ENCODE measurements around the gene PHYH.

PHYH gene

DNA sequence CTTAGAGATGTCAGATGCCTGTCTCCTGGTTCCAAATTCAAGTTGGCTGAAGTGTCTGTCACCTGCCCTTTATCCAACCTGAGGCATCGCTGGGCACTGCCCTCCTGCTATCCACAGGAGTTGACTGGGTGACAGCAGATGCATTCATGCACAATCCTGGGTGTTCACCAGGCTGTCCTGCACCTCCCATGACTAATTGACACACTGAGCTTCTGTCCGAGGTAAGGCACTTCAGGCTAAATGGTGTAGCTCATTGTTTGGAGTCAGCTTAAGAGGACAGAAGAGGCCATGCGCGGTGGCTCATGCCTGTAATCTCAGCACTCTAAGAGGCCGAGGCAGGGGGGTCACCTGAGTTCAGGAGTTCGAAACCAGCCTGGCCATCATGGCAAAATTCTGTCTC is 68.1 kb downstream of the PHYH start:
- H3K18ac ChIP-seq (ENCODE audit: low read depth in 1 of 2, low read length in 2 of 2): no peak overlapping the region
- H2BK15ac ChIP-seq (ENCODE audit: low read depth, poor library complexity, severe bottlenecking): no peak overlapping the region
- no peak overlapping the region for H3K27ac ChIP-seq (ENCODE audit: low read length, poor library complexity, severe bottlenecking)
- H3K4me2 ChIP-seq (ENCODE audit: low read length, poor library complexity, severe bottlenecking): no peak overlapping the region
- no peak overlapping the region for H3K14ac ChIP-seq (ENCODE audit: low read length in 2 of 2)
- no peak overlapping the region for H2AFZ ChIP-seq (ENCODE audit: low read depth, low read length)
- H3K36me3 ChIP-seq (ENCODE audit: control insufficient read depth in 1 of 2, insufficient read depth in 2 of 2, low read depth in 1 of 2, low read length in 2 of 2): no peaks in the 10 kb centered on the region
- H2BK120ac ChIP-seq (ENCODE audit: low read depth, low read length): no peak overlapping the region
- peaks cover 2% of the 10 kb centered on the region for H3K4me1 ChIP-seq (ENCODE audit: control insufficient read depth, insufficient read depth, low read depth, low read length)
- no peak for DNase-seq
- H3K23ac ChIP-seq (ENCODE audit: low read length in 2 of 2): no peak overlapping the region
- H2AK5ac ChIP-seq (ENCODE audit: low read length, severe bottlenecking): no peak overlapping the region
- H2BK5ac ChIP-seq (ENCODE audit: low read depth, low read length, poor library complexity, severe bottlenecking): no peak overlapping the region
- no peaks in the 10 kb centered on the region for H3K79me1 ChIP-seq (replicated peaks; ENCODE audit: low read length, poor library complexity, severe bottlenecking)
- peaks cover 28 to 30% of the 10 kb centered on the region in 2 experiments for H3K27me3 ChIP-seq (ENCODE audit: control insufficient read depth in 1 of 2, insufficient read depth in 1 of 2, low read length in 2 of 2)
- no peak overlapping the region for H2BK12ac ChIP-seq (ENCODE audit: low read length in 2 of 2)
- no peaks in the 10 kb centered on the region for H3K9me3 ChIP-seq (ENCODE audit: control insufficient read depth, low read length)
- H3K4me3 ChIP-seq (ENCODE audit: insufficient read depth in 1 of 2, low read depth in 1 of 2, low read length in 2 of 2): no peak overlapping the region
- H4K8ac ChIP-seq (ENCODE audit: low read length): no peak overlapping the region
- no peak overlapping the region for H3K4ac ChIP-seq (ENCODE audit: low read depth in 1 of 2, low read length in 2 of 2)
- no peak overlapping the region for H4K91ac ChIP-seq (ENCODE audit: low read length)
- WGBS: 79% methylated on average over 5 of the region's 6 CpGs
- H3K9ac ChIP-seq (ENCODE audit: low read length): no peak overlapping the region

DNA sequence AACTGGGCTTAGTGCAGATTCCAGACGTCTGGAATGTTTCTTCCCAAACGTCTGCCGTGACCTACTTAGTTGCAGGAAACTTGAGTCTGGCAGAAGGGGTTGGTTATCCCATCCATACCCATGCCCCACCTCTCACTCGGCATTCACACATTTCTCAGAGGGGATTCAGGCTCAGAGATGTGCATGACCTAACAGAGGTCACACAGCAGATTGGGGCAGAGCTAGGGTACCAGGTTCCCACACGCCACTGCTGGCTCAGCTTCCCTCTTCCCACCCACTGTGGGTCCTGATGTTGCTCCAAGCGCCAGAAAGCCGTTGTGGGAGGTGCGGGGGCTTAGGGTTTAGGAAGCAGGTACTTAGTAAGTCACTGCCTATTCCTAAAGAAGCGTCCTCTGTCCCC is 68.7 kb downstream of the PHYH start:
- H2BK12ac ChIP-seq (ENCODE audit: low read length in 2 of 2): no peak overlapping the region
- DNase-seq: no peak
- H3K9me3 ChIP-seq (ENCODE audit: control insufficient read depth, low read length): no peaks in the 10 kb centered on the region
- no peak overlapping the region for H3K14ac ChIP-seq (ENCODE audit: low read length in 2 of 2)
- H3K36me3 ChIP-seq (ENCODE audit: control insufficient read depth in 1 of 2, insufficient read depth in 2 of 2, low read depth in 1 of 2, low read length in 2 of 2): no peaks in the 10 kb centered on the region
- no peak overlapping the region for H2AK5ac ChIP-seq (ENCODE audit: low read length, severe bottlenecking)
- H3K4ac ChIP-seq (ENCODE audit: low read depth in 1 of 2, low read length in 2 of 2): no peak overlapping the region
- H4K91ac ChIP-seq (ENCODE audit: low read length): no peak overlapping the region
- H4K8ac ChIP-seq (ENCODE audit: low read length): no peak overlapping the region
- H2BK15ac ChIP-seq (ENCODE audit: low read depth, poor library complexity, severe bottlenecking): no peak overlapping the region
- H2BK120ac ChIP-seq (ENCODE audit: low read depth, low read length): no peak overlapping the region
- no peaks in the 10 kb centered on the region for H3K79me1 ChIP-seq (replicated peaks; ENCODE audit: low read length, poor library complexity, severe bottlenecking)
- whole genome bisulfite sequencing: 86% methylated on average over 7 of the region's 9 CpGs
- no peak overlapping the region for H3K18ac ChIP-seq (ENCODE audit: low read depth in 1 of 2, low read length in 2 of 2)
- no peak overlapping the region for H2AFZ ChIP-seq (ENCODE audit: low read depth, low read length)
- no peak overlapping the region for H3K9ac ChIP-seq (ENCODE audit: low read length)
- H3K27ac ChIP-seq (ENCODE audit: low read length, poor library complexity, severe bottlenecking): no peak overlapping the region
- peaks cover 28 to 30% of the 10 kb centered on the region in 2 experiments for H3K27me3 ChIP-seq (ENCODE audit: control insufficient read depth in 1 of 2, insufficient read depth in 1 of 2, low read length in 2 of 2)
- H3K4me2 ChIP-seq (ENCODE audit: low read length, poor library complexity, severe bottlenecking): no peak overlapping the region
- H3K4me1 ChIP-seq (ENCODE audit: control insufficient read depth, insufficient read depth, low read depth, low read length): peaks cover 2% of the 10 kb centered on the region
- no peak overlapping the region for H2BK5ac ChIP-seq (ENCODE audit: low read depth, low read length, poor library complexity, severe bottlenecking)
- H3K23ac ChIP-seq (ENCODE audit: low read length in 2 of 2): no peak overlapping the region
- H3K4me3 ChIP-seq (ENCODE audit: insufficient read depth in 1 of 2, low read depth in 1 of 2, low read length in 2 of 2): no peak overlapping the region
